Measurements from ENCODE around the gene MED12. TPM values are rescaled to one million over a fixed set of nuclear protein-coding genes. Genes with fewer than 3 reads are reported as not detected.

MED12 gene
- total RNA-seq, 8 experiments from 2014 or later: 14.5 to 40.8 (median 19.7) TPM

- ATAC-seq (replicated peaks in 6 of 8): no peak
- WGBS, 10 experiments: 20 to 25% methylated on average over 1 to 2 of the region's 5 CpGs; no CpG with 5 or more reads in 8 of the 10 experiments
- no peak overlapping the region for H3K4me3 ChIP-seq
- H3K27ac ChIP-seq: no peak overlapping the region
- H3K4me1 ChIP-seq (replicated peaks in 1 of 2): peaks cover 24 to 28% of the 10 kb centered on the region in 2 donors
- in situ Hi-C loops (cut with MboI; ENCODE audit: low pct_unique_long_range_greater_than_20kb in 2 of 9, low sequenced_read_pairs in 9 of 9, unreplicated experiment in 9 of 9): no loop called here
Measured at GRCh38 chrX:71098951-71099506, 19.4 kb upstream of the MED12 start.

GRCh38 chrX:71099736-71100135, 18.7 kb upstream of the MED12 start:
- in situ Hi-C loops (cut with MboI; ENCODE audit: low pct_unique_long_range_greater_than_20kb in 2 of 9, low sequenced_read_pairs in 9 of 9, unreplicated experiment in 9 of 9): no loop called here
- Histone ChIP-seq H3K4me3 (no peak overlapping the region), H3K4me1 (replicated peaks in 1 of 2) (peaks cover 29 to 34% of the 10 kb centered on the region in 2 donors), H3K27ac (no peak overlapping the region)
- ATAC-seq (replicated peaks in 6 of 8): no peak
- 20 to 100% (median 45%) methylated on average over 1 to 2 of the region's 4 CpGs; no CpG with 5 or more reads in 7 of the 10 experiments for WGBS, 10 experiments

GRCh38 chrX:71100581-71101505, 17.6 kb upstream of the MED12 start:
- no peak for ATAC-seq (replicated peaks in 6 of 8)
- no peak overlapping the region for H3K27ac ChIP-seq
- WGBS, 10 experiments: 10 to 100% (median 75%) methylated on average over 1 to 6 of the region's 31 CpGs; no CpG with 5 or more reads in 6 of the 10 experiments
- in situ Hi-C loops (cut with MboI; ENCODE audit: low pct_unique_long_range_greater_than_20kb in 2 of 9, low sequenced_read_pairs in 9 of 9, unreplicated experiment in 9 of 9): no loop called here
- H3K4me3 ChIP-seq: no peak overlapping the region
- H3K4me1 ChIP-seq (replicated peaks in 1 of 2): peaks cover 29 to 34% of the 10 kb centered on the region in 2 donors

- H3K4me1 ChIP-seq (replicated peaks in 1 of 2): peaks cover 31% of the 10 kb centered on the region in 2 donors
- in situ Hi-C loops (cut with MboI; ENCODE audit: low pct_unique_long_range_greater_than_20kb in 2 of 9, low sequenced_read_pairs in 9 of 9, unreplicated experiment in 9 of 9): no loop called here
- H3K4me3 ChIP-seq: no peak overlapping the region
- ATAC-seq (replicated peaks in 6 of 8): no peak
- peak overlapping the region; percentile 69 to 75 for H3K27ac ChIP-seq
- whole genome bisulfite sequencing, 10 experiments: 20 to 80% (median 43%) methylated on average over 1 of the region's 3 CpGs; no CpG with 5 or more reads in 6 of the 10 experiments
Measured at GRCh38 chrX:71102292-71102691, 16.1 kb upstream of the MED12 start.

GRCh38 chrX:71103110-71103983, 15.0 kb upstream of the MED12 start:
- peak; percentile 61 to 86 (median 82) for ATAC-seq (replicated peaks in 6 of 8)
- in situ Hi-C loops (cut with MboI; ENCODE audit: low pct_unique_long_range_greater_than_20kb in 2 of 9, low sequenced_read_pairs in 9 of 9, unreplicated experiment in 9 of 9): no loop called here
- peak overlapping the region; percentile 69 to 75 for H3K27ac ChIP-seq
- H3K4me3 ChIP-seq: peak overlapping the region in 1 of 5 donors; percentile 2
- H3K4me1 ChIP-seq (replicated peaks in 1 of 2): peaks cover 36 to 40% of the 10 kb centered on the region in 2 donors
- 8 to 80% (median 25%) methylated on average over 1 to 2 of the region's 10 CpGs; no CpG with 5 or more reads in 6 of the 10 experiments for WGBS, 10 experiments

GRCh38 chrX:71105628-71106027, 12.8 kb upstream of the MED12 start:
- Histone ChIP-seq H3K27ac (no peak overlapping the region), H3K4me3 (no peak overlapping the region), H3K4me1 (replicated peaks in 1 of 2) (peaks cover 31 to 36% of the 10 kb centered on the region in 2 donors)
- in situ Hi-C loops (cut with MboI; ENCODE audit: low pct_unique_long_range_greater_than_20kb in 2 of 9, low sequenced_read_pairs in 9 of 9, unreplicated experiment in 9 of 9): no loop called here
- 20 to 100% (median 65%) methylated on average over 1 to 3 of the region's 3 CpGs; no CpG with 5 or more reads in 6 of the 10 experiments for WGBS, 10 experiments
- no peak for ATAC-seq (replicated peaks in 6 of 8)

- H3K4me3 ChIP-seq: no peak within 1 kb of the TSS
- ATAC-seq (replicated peaks in 6 of 8): no peak
- H3K27ac ChIP-seq: no peak within 1 kb of the TSS
- H3K4me1 ChIP-seq (replicated peaks in 1 of 2): peaks cover 31 to 36% of the 10 kb centered on the region in 2 donors
- WGBS, 10 experiments: 50% methylated on average over 1 of the region's 1 CpG; no CpG with 5 or more reads in 9 of the 10 experiments
- in situ Hi-C loops (cut with MboI; ENCODE audit: low pct_unique_long_range_greater_than_20kb in 2 of 9, low sequenced_read_pairs in 9 of 9, unreplicated experiment in 9 of 9): no loop called here
Measured at GRCh38 chrX:71106427-71106826, 12.0 kb upstream of the MED12 start, which contains the start of gene CXorf65. Gene CXorf65, minus strand, starts transcription at chrX:71106740. Its CDS starts 184 bp downstream, at chrX:71106556.

- in situ Hi-C loops (cut with MboI; ENCODE audit: low pct_unique_long_range_greater_than_20kb in 2 of 9, low sequenced_read_pairs in 9 of 9, unreplicated experiment in 9 of 9): no loop called here
- H3K4me1 ChIP-seq (replicated peaks in 1 of 2): peaks cover 29 to 34% of the 10 kb centered on the region in 2 donors
- H3K4me3 ChIP-seq: no peak overlapping the region
- no peak overlapping the region for H3K27ac ChIP-seq
- ATAC-seq (replicated peaks in 6 of 8): no peak
- WGBS, 10 experiments: 30 to 40% (median 33%) methylated on average over 1 to 2 of the region's 4 CpGs; no CpG with 5 or more reads in 7 of the 10 experiments
Measured at GRCh38 chrX:71107245-71107644, 11.2 kb upstream of the MED12 start.

- Histone ChIP-seq H3K27ac (no peak overlapping the region), H3K4me3 (no peak overlapping the region), H3K4me1 (replicated peaks in 1 of 2) (peaks cover 23 to 28% of the 10 kb centered on the region in 2 donors)
- ATAC-seq (replicated peaks in 6 of 8): no peak
- 13 to 57% methylated on average over 1 to 3 of the region's 9 CpGs; no CpG with 5 or more reads in 8 of the 10 experiments for WGBS, 10 experiments
- in situ Hi-C loops (cut with MboI; ENCODE audit: low pct_unique_long_range_greater_than_20kb in 2 of 9, low sequenced_read_pairs in 9 of 9, unreplicated experiment in 9 of 9): no loop called here
Measured at GRCh38 chrX:71107762-71108360, 10.5 kb upstream of the MED12 start.

GRCh38 chrX:71109051-71109450, 9.3 kb upstream of the MED12 start:
- Histone ChIP-seq H3K27ac (no peak overlapping the region), H3K4me3 (no peak overlapping the region), H3K4me1 (replicated peaks in 1 of 2) (peaks cover 11 to 16% of the 10 kb centered on the region in 2 donors)
- ATAC-seq (replicated peaks in 6 of 8): no peak
- 53 to 100% methylated on average over 1 to 6 of the region's 6 CpGs; no CpG with 5 or more reads in 8 of the 10 experiments for WGBS, 10 experiments
- in situ Hi-C loops (cut with MboI; ENCODE audit: low pct_unique_long_range_greater_than_20kb in 2 of 9, low sequenced_read_pairs in 9 of 9, unreplicated experiment in 9 of 9): no loop called here

GRCh38 chrX:71111141-71111843, 7.1 kb upstream of the MED12 start, which contains the start of gene IL2RG:
Gene IL2RG, minus strand, starts transcription at chrX:71111577. Its CDS starts 38 bp downstream, at chrX:71111539.
- 46 to 92% methylated on average over 2 to 6 of the region's 8 CpGs; no CpG with 5 or more reads in 8 of the 10 experiments for WGBS, 10 experiments
- H3K4me1 ChIP-seq (replicated peaks in 1 of 2): peaks cover 5 to 12% of the 10 kb centered on the region in 2 donors
- H3K27ac ChIP-seq: no peak within 1 kb of the TSS
- in situ Hi-C loops (cut with MboI; ENCODE audit: low pct_unique_long_range_greater_than_20kb in 2 of 9, low sequenced_read_pairs in 9 of 9, unreplicated experiment in 9 of 9): no loop called here
- no peak for ATAC-seq (replicated peaks in 6 of 8)
- no peak within 1 kb of the TSS for H3K4me3 ChIP-seq
